Stomach (tissue), 4 donors: ENCODE results near the gene CIZ1.

Experiments
- POLR2A ChIP-seq, 4 donors: fragments of 450-650 bp; IDR thresholded peaks; one replicate each; pipeline ENCODE4 v1.6.1; 2016; ENCODE audit warnings: antibody characterized with exemption in 4 of 4, control low read depth in 2 of 4, mild to moderate bottlenecking in 1 of 4, moderate library complexity in 1 of 4
- TF ChIP-seq, protein P1 (sequence below), 7 experiments: fragments of 450-650 bp in 4 of 7; fragments of 200-600 bp in 3 of 7; sonication (generic) in 3 of 7; IDR thresholded peaks; one replicate each; pipeline ENCODE4 v1.5.1; 2016 to 2019; ENCODE audit warnings: antibody characterized with exemption in 7 of 7, control low read depth in 2 of 7, mild to moderate bottlenecking in 1 of 7

GRCh38 chr9:128187361-128187760, 4.0 kb downstream of the CIZ1 start:
- TF ChIP-seq POLR2A (IDR thresholded peaks at IDR 0.05) = no peak
- TF ChIP-seq, protein P1, sequence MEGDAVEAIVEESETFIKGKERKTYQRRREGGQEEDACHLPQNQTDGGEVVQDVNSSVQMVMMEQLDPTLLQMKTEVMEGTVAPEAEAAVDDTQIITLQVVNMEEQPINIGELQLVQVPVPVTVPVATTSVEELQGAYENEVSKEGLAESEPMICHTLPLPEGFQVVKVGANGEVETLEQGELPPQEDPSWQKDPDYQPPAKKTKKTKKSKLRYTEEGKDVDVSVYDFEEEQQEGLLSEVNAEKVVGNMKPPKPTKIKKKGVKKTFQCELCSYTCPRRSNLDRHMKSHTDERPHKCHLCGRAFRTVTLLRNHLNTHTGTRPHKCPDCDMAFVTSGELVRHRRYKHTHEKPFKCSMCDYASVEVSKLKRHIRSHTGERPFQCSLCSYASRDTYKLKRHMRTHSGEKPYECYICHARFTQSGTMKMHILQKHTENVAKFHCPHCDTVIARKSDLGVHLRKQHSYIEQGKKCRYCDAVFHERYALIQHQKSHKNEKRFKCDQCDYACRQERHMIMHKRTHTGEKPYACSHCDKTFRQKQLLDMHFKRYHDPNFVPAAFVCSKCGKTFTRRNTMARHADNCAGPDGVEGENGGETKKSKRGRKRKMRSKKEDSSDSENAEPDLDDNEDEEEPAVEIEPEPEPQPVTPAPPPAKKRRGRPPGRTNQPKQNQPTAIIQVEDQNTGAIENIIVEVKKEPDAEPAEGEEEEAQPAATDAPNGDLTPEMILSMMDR (IDR thresholded peaks at IDR 0.05) = no peak
